HepG2 (cell line): ENCODE results near the gene AKAP9. TPM values are rescaled to one million over a fixed set of nuclear protein-coding genes. Genes with fewer than 3 reads are reported as not detected.

Experiments
- ATAC-seq: fragments of 200-7000 bp; cut with Tn5 transposase; 3 replicates; pipeline ENCODE4 v1.9.1; 2020; ENCODE audit warnings: mild to moderate bottlenecking, moderate library complexity
- BruUV-seq: library from RNA; stranded (reverse); fragments of 400-500 nt; replicated peaks from 2 replicates; lab custom pipeline; 2021; lab: Mats Ljungman, UMichigan
- CTCF ChIA-PET: fragments of 300-600 bp; formaldehyde crosslinking; extraction: SDS; loops from one replicate; lab custom pipeline; 2021; ENCODE audit warnings: low total read pairs, inconsistent platforms, low intra/inter-chr PET ratio; lab: Yijun Ruan, JAX
- POLR2A ChIA-PET: fragments of 350-600 bp; sonication (Branson Sonifier 250); formaldehyde crosslinking; loops from one replicate; lab custom pipeline; 2020; ENCODE audit warnings: antibody characterized with exemption, inconsistent platforms; lab: Yijun Ruan, JAX
- DNase-seq: peaks from one replicate; pipeline ENCODE4 v3.0.0-alpha.2; 2015; ENCODE audit warnings: low spot score
- FAIRE-seq: peaks from 3 replicates; lab custom pipeline; 2011; peaks lifted over from hg19 to GRCh38; lab: Jason Lieb, UNC
- H2AFZ ChIP-seq: one replicate; pipeline ENCODE4 v1.6.1; 2011; ENCODE audit warnings: low read length, inconsistent platforms
- H3K27ac ChIP-seq: fragments of 300-600 bp; 3 replicates; pipeline ENCODE4 v1.8.0; 2011; ENCODE audit warnings: mixed run types, mild to moderate bottlenecking, mixed read lengths, low read length, inconsistent platforms; ENCODE audit not compliant: insufficient read depth; ENCODE audit errors: extremely low read length
- H3K27me3 ChIP-seq, 2 experiments: fragments of 200-600 bp in 1 of 2; 2 replicates in 1 of 2; 3 replicates in 1 of 2; pipeline versions ENCODE4 v1.6.0 to v1.8.0; 2011; ENCODE audit warnings: low read length in 2 of 2, mild to moderate bottlenecking in 2 of 2, moderate library complexity in 2 of 2, inconsistent platforms in 1 of 2; ENCODE audit not compliant: insufficient read depth in 2 of 2, control insufficient read depth in 1 of 2
- H3K36me3 ChIP-seq, 2 experiments: fragments of 200-600 bp in 1 of 2; replicated peaks in 1 of 2; 2 replicates in 1 of 2; 3 replicates in 1 of 2; pipeline versions ENCODE4 v1.5.1 to v1.8.0; 2011; ENCODE audit warnings: low read length in 2 of 2, inconsistent platforms in 1 of 2; ENCODE audit not compliant: insufficient read depth in 2 of 2, control insufficient read depth in 1 of 2
- H3K4me1 ChIP-seq: 2 replicates; pipeline ENCODE4 v1.5.1; 2012; ENCODE audit warnings: low read length, inconsistent platforms; ENCODE audit not compliant: insufficient read depth
- H3K4me2 ChIP-seq: 2 replicates; pipeline ENCODE4 v1.6.0; 2011; ENCODE audit warnings: low read depth, low read length, inconsistent platforms
- H3K4me3 ChIP-seq, 3 experiments: fragments of 200-600 bp in 1 of 3; sonication (generic), shearing (Covaris generic) in 1 of 3; replicated peaks in 1 of 3; 2 replicates each; pipeline ENCODE4 v1.5.1; 2011 to 2016; ENCODE audit warnings: low read length in 3 of 3, inconsistent platforms in 2 of 3, low read depth in 2 of 3, mild to moderate bottlenecking in 2 of 3, control low read depth in 1 of 3, mixed read lengths in 1 of 3; ENCODE audit not compliant: insufficient read depth in 1 of 3
- H3K79me2 ChIP-seq: one replicate; pipeline ENCODE4 v1.6.1; 2011; ENCODE audit warnings: low read length, inconsistent platforms; ENCODE audit not compliant: insufficient read depth
- H3K9ac ChIP-seq: 2 replicates; pipeline ENCODE4 v1.6.0; 2011; ENCODE audit warnings: mild to moderate bottlenecking, low read depth, low read length, inconsistent platforms; ENCODE audit not compliant: insufficient read depth
- H3K9me3 ChIP-seq: 2 replicates; pipeline ENCODE4 v1.5.1; 2012; ENCODE audit warnings: mild to moderate bottlenecking, low read length
- H4K20me1 ChIP-seq: 2 replicates; pipeline ENCODE4 v1.6.0; 2011; ENCODE audit warnings: inconsistent platforms, mild to moderate bottlenecking, low read length, moderate library complexity; ENCODE audit not compliant: insufficient read depth
- CEBPB ChIP-seq: IDR thresholded peaks from 2 replicates; pipeline ENCODE4 v1.6.1; 2011; ENCODE audit warnings: low read depth, low read length, improper control_type of control experiment, borderline replicate concordance
- CREB1 ChIP-seq, 2 experiments: fragments of 450-650 bp in 1 of 2; IDR thresholded peaks; 2 replicates each; pipeline ENCODE4 v1.6.1; 2016 to 2017; ENCODE audit warnings: control low read depth in 1 of 2, mild to moderate bottlenecking in 1 of 2, missing compliant biosample characterization in 1 of 2, missing genetic modification characterization in 1 of 2
- HNRNPLL ChIP-seq: fragments of 200-400 bp; formaldehyde crosslinking; IDR thresholded peaks from 2 replicates; pipeline ENCODE4 v1.6.1; 2017; ENCODE audit warnings: mild to moderate bottlenecking, low read depth, low read length; ENCODE audit not compliant: poor library complexity, severe bottlenecking
- KDM4B ChIP-seq: sonication (generic); formaldehyde crosslinking; IDR thresholded peaks from 2 replicates; pipeline ENCODE4 v1.4.0; 2020; ENCODE audit warnings: missing genetic modification reagents
- KLF6 ChIP-seq: IDR thresholded peaks from 2 replicates; pipeline ENCODE4 v1.8.0; 2016; ENCODE audit warnings: missing biosample characterization, missing genetic modification reagents
- MED13 ChIP-seq: sonication (generic); formaldehyde crosslinking; IDR thresholded peaks from 2 replicates; pipeline ENCODE4 v1.5.0; 2020; ENCODE audit warnings: missing genetic modification reagents
- PHF20 ChIP-seq: sonication (generic); formaldehyde crosslinking; IDR thresholded peaks from 2 replicates; pipeline ENCODE4 v1.5.0; 2020; ENCODE audit warnings: mild to moderate bottlenecking, missing genetic modification reagents
- RBFOX2 ChIP-seq: fragments of 200-400 bp; formaldehyde crosslinking; IDR thresholded peaks from 2 replicates; pipeline ENCODE4 v1.6.1; 2017; ENCODE audit warnings: low read depth, mild to moderate bottlenecking, low read length
- RELA ChIP-seq: sonication (generic); formaldehyde crosslinking; IDR thresholded peaks from 2 replicates; pipeline ENCODE4 v1.4.0; 2020; ENCODE audit warnings: missing genetic modification reagents
- ZNF430 ChIP-seq: sonication (generic); formaldehyde crosslinking; IDR thresholded peaks from 2 replicates; pipeline ENCODE4 v1.9.0; 2021; ENCODE audit warnings: mild to moderate bottlenecking, missing genetic modification reagents
- ZNF557 ChIP-seq: sonication (generic); formaldehyde crosslinking; IDR thresholded peaks from 2 replicates; pipeline ENCODE4 v1.4.0; 2020; ENCODE audit warnings: missing genetic modification reagents
- WGBS: methylation state at CpG from one replicate; pipeline ENCODE4 v1.1.6; 2017; ENCODE audit warnings: low lambda C conversion rate; 5-methylcytosine and 5-hydroxymethylcytosine counted together
- in situ Hi-C: cut with HindIII; loops from 2 replicates; pipeline ENCODE4 v1.10.0; 2017; ENCODE audit warnings: low pct_unique_long_range_greater_than_20kb; ENCODE audit not compliant: extremely low pct_ligation_motif_present
- intact Hi-C: fragments of 100-400 bp; cut with micrococcal nuclease; formaldehyde crosslinking; loops from one replicate; pipeline ENCODE4 v1.10.0; 2022; ENCODE audit not compliant: unreplicated experiment
- polyA plus RNA-seq, 8 experiments: library from polyadenylated mRNA; depleted of rRNA in 3 of 8; stranded (reverse) in 7 of 8; unstranded in 1 of 8; fragments of >200 nt; fragmentation: Illumina TruSeq in 4 of 8; extraction: Trizol in 4 of 8; gene quantifications; 2 replicates each; pipeline versions ENCODE4 v1.2.1 to v1.2.3, GENCODE V29; 2011 to 2016; ENCODE audit warnings: low read depth in 4 of 8, missing spikeins in 1 of 8, mixed read lengths in 1 of 8; ENCODE audit not compliant: insufficient read depth in 1 of 8
- total RNA-seq, 5 experiments: library from RNA; depleted of rRNA; stranded (reverse); fragments of >200 nt; fragmentation: Illumina TruSeq; extraction: Trizol; gene quantifications; 2 replicates each; pipeline ENCODE4 v1.2.3, GENCODE V29; 2016; ENCODE audit warnings: low read depth in 1 of 5
- TF ChIP-seq, protein P1 (sequence below): sonication (generic); formaldehyde crosslinking; IDR thresholded peaks from 2 replicates; pipeline ENCODE4 v1.4.0; 2020; ENCODE audit warnings: missing genetic modification reagents, borderline replicate concordance
- TF ChIP-seq, protein P2 (sequence below): sonication (generic); formaldehyde crosslinking; conservative IDR thresholded peaks from 2 replicates; pipeline ENCODE4 v1.8.1; 2023; ENCODE audit warnings: missing genetic modification reagents

Gene AKAP9
- total and polyA plus RNA-seq, 2 of the 13 experiments (the other 11 are each of a cell fraction or from before 2014, with no cell fraction given): 27.6 to 33.1 TPM

DNA sequence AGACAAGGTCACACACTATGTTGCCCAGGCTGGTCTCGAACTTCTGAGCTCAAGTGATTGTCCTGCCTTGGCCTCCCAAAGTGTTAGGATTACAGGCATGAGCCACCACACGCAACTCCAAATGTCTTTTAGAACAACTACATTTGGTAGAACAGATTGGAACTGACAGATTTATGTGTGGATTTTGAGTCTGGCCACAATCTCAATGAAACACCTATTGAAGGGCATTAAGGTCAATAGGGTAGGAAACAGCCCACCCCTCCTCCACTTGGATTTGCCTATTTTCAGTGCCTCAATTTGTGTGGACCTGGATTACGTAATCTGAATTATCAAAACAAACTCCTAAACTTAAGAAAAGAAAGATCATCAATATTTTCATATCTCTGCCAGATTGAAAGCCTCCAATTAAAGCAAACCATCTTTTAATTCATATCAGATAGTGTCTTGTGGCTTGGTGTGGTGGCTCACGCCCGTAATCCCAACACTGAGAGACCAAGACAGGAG, 209.1 kb downstream of the AKAP9 start:
- Histone ChIP-seq H3K4me2 (no peak overlapping the region), H4K20me1 (no peaks in the 10 kb centered on the region), H3K9ac (no peak overlapping the region), H3K36me3 (no peaks in the 10 kb centered on the region), H2AFZ (no peak overlapping the region), H3K9me3 (no peaks in the 10 kb centered on the region), H3K4me1 (no peaks in the 10 kb centered on the region), H3K79me2 (no peaks in the 10 kb centered on the region), H3K27ac (no peak overlapping the region), H3K4me3 (no peak overlapping the region), H3K27me3 (no peaks in the 10 kb centered on the region)
- ATAC-seq (no peak), DNase-seq (no peak), FAIRE-seq (no peak)
- ChIA-PET CTCF (no interaction called here), POLR2A (no interaction called here)
- intact Hi-C loops: no loop called here
- in situ Hi-C loops: no loop called here
- no peak for TF ChIP-seq KLF6 (CRISPR knock-in tag)
- 0 out of 2 replicates have a peak, but pooled peaks have one; percentile 20 for TF ChIP-seq CEBPB
- BruUV-seq: no TSS peak
- 67% methylated on average over 5 of the region's 5 CpGs for WGBS

DNA sequence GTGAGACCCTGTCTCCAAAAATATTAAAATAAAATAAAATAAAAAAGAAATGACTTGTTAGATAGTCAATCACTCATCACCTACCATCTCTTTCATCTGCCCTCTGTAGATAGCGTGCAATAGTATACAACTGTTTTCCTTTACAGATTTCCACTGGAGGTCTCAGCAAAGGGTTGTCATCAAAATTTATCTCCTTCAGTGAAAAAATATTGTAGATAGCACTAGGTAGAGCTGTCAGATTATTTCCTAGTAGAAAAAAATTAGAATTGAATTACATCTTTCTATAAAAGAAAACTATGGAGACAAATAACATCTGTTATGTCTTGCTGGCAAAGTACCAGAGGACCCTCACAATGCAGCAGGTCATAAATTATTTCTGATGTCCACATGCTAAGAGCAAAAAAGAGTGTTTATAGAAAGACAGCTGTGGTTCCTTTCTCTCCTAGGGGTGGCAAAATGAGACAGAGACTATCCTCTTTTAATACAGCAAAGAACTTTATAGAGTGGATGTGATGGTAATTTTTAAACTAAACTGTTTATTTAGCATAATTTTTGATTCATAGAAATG, 209.9 kb downstream of the AKAP9 start:
- FAIRE-seq (no peak), ATAC-seq (no peak), DNase-seq (no peak)
- no peak overlapping the region for H3K9ac ChIP-seq
- H3K27ac ChIP-seq: no peak overlapping the region
- H3K4me3 ChIP-seq: no peak overlapping the region
- H3K36me3 ChIP-seq: no peaks in the 10 kb centered on the region
- TF ChIP-seq MED13 (CRISPR knock-in tag): no peak
- no peak for TF ChIP-seq KDM4B (CRISPR knock-in tag)
- TF ChIP-seq, protein P1, sequence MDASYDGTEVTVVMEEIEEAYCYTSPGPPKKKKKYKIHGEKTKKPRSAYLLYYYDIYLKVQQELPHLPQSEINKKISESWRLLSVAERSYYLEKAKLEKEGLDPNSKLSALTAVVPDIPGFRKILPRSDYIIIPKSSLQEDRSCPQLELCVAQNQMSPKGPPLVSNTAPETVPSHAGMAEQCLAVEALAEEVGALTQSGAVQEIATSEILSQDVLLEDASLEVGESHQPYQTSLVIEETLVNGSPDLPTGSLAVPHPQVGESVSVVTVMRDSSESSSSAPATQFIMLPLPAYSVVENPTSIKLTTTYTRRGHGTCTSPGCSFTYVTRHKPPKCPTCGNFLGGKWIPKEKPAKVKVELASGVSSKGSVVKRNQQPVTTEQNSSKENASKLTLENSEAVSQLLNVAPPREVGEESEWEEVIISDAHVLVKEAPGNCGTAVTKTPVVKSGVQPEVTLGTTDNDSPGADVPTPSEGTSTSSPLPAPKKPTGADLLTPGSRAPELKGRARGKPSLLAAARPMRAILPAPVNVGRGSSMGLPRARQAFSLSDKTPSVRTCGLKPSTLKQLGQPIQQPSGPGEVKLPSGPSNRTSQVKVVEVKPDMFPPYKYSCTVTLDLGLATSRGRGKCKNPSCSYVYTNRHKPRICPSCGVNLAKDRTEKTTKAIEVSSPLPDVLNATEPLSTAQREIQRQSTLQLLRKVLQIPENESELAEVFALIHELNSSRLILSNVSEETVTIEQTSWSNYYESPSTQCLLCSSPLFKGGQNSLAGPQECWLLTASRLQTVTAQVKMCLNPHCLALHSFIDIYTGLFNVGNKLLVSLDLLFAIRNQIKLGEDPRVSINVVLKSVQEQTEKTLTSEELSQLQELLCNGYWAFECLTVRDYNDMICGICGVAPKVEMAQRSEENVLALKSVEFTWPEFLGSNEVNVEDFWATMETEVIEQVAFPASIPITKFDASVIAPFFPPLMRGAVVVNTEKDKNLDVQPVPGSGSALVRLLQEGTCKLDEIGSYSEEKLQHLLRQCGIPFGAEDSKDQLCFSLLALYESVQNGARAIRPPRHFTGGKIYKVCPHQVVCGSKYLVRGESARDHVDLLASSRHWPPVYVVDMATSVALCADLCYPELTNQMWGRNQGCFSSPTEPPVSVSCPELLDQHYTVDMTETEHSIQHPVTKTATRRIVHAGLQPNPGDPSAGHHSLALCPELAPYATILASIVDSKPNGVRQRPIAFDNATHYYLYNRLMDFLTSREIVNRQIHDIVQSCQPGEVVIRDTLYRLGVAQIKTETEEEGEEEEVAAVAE (CRISPR knock-in tag): no peak
- no peak for TF ChIP-seq RBFOX2
- TF ChIP-seq ZNF557 (CRISPR knock-in tag): no peak
- no peak for TF ChIP-seq HNRNPLL
- TF ChIP-seq CREB1 (IDR thresholded peaks at IDR 0.05): no peak
- no peak for TF ChIP-seq CREB1 (CRISPR knock-in tag; IDR thresholded peaks at IDR 0.05)
- TF ChIP-seq, protein P2, sequence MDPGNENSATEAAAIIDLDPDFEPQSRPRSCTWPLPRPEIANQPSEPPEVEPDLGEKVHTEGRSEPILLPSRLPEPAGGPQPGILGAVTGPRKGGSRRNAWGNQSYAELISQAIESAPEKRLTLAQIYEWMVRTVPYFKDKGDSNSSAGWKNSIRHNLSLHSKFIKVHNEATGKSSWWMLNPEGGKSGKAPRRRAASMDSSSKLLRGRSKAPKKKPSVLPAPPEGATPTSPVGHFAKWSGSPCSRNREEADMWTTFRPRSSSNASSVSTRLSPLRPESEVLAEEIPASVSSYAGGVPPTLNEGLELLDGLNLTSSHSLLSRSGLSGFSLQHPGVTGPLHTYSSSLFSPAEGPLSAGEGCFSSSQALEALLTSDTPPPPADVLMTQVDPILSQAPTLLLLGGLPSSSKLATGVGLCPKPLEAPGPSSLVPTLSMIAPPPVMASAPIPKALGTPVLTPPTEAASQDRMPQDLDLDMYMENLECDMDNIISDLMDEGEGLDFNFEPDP (CRISPR knock-in tag): no peak
- TF ChIP-seq RELA (CRISPR knock-in tag): no peak
- no peak for TF ChIP-seq ZNF430 (CRISPR knock-in tag)
- TF ChIP-seq PHF20 (CRISPR knock-in tag): no peak
- H3K4me2 ChIP-seq: no peak overlapping the region
- 84% methylated on average over 1 of the region's 1 CpG for WGBS
- BruUV-seq: no TSS peak
- ChIA-PET POLR2A (no interaction called here), CTCF (no interaction called here)
- H2AFZ ChIP-seq: no peak overlapping the region
- H3K9me3 ChIP-seq: no peaks in the 10 kb centered on the region
- H3K4me1 ChIP-seq: no peaks in the 10 kb centered on the region
- H3K27me3 ChIP-seq: no peaks in the 10 kb centered on the region
- in situ Hi-C loops (no loop called here), intact Hi-C loops (no loop called here)
- H4K20me1 ChIP-seq: no peaks in the 10 kb centered on the region
- no peaks in the 10 kb centered on the region for H3K79me2 ChIP-seq
